Lung (tissue), 12 donors: ENCODE results near the gene MAN2A2. TPM values are rescaled to one million over a fixed set of nuclear protein-coding genes. Genes with fewer than 3 reads are reported as not detected.

Experiments
- ATAC-seq: fragments of 200-7000 bp; cut with Tn5 transposase; one replicate; pipeline ENCODE4 v1.9.1; 2020; ENCODE audit warnings: moderate number of reproducible peaks; ENCODE audit not compliant: insufficient read depth, low FRiP score
- DNase-seq, 3 donors: peaks; one replicate each; pipeline ENCODE4 v3.0.0-alpha.2; 2013 to 2017
- H3K27ac ChIP-seq, 2 donors: one replicate each; pipeline ENCODE4 v1.5.1; 2013; ENCODE audit warnings: mild to moderate bottlenecking in 2 of 2, moderate library complexity in 2 of 2, control low read depth in 1 of 2, inconsistent platforms in 1 of 2, low read depth in 1 of 2, low read length in 1 of 2
- H3K27me3 ChIP-seq, 3 donors: one replicate each; pipeline ENCODE4 v1.5.1; 2013; ENCODE audit warnings: low read length in 2 of 3; ENCODE audit not compliant: control insufficient read depth in 3 of 3, insufficient read depth in 3 of 3
- H3K36me3 ChIP-seq, 4 donors: one replicate each; pipeline ENCODE4 v1.5.1; 2013; ENCODE audit warnings: low read length in 4 of 4, mild to moderate bottlenecking in 1 of 4, moderate library complexity in 1 of 4; ENCODE audit not compliant: control insufficient read depth in 4 of 4, insufficient read depth in 4 of 4
- H3K4me1 ChIP-seq, 5 donors: one replicate each; pipeline ENCODE4 v1.5.1; 2013; ENCODE audit warnings: low read length in 5 of 5, mild to moderate bottlenecking in 2 of 5, moderate library complexity in 1 of 5; ENCODE audit not compliant: control insufficient read depth in 5 of 5, insufficient read depth in 5 of 5
- H3K4me3 ChIP-seq: one replicate; pipeline ENCODE4 v1.5.1; 2013; ENCODE audit warnings: mild to moderate bottlenecking, control low read depth, moderate library complexity
- H3K9ac ChIP-seq, 2 donors: one replicate each; pipeline ENCODE4 v1.5.1; 2013; ENCODE audit warnings: low read length in 2 of 2, control low read depth in 1 of 2; ENCODE audit not compliant: insufficient read depth in 1 of 2
- H3K9me3 ChIP-seq, 4 donors: one replicate each; pipeline ENCODE4 v1.5.1; 2013; ENCODE audit warnings: low read length in 3 of 4, mild to moderate bottlenecking in 1 of 4, moderate library complexity in 1 of 4; ENCODE audit not compliant: control insufficient read depth in 4 of 4, insufficient read depth in 3 of 4
- WGBS, 2 donors: extraction: QIAGEN DNeasy Blood & Tissue Kit; methylation state at CpG; one replicate each; pipeline ENCODE4 v1.1.7; 2013; 5-methylcytosine and 5-hydroxymethylcytosine counted together
- polyA plus RNA-seq, 2 donors: library from polyadenylated mRNA; stranded (reverse); fragments of 200-250 nt; gene quantifications; one replicate each; pipeline ENCODE4 v1.2.1, GENCODE V29; 2013
- total RNA-seq, 2 donors: library from RNA; depleted of rRNA in 1 of 2; stranded (reverse); fragments of >200 nt in 1 of 2; gene quantifications; one replicate each; pipeline ENCODE4 v1.2.1, GENCODE V29; 2014 to 2021
- TF ChIP-seq, protein P1 (sequence below): IDR thresholded peaks from 2 replicates; pipeline ENCODE4 v1.5.1; 2012; ENCODE audit warnings: mild to moderate bottlenecking; ENCODE audit errors: control extremely low read depth, extremely low read depth
- donor health status: control.
- donor health status: control.
- donor health status: Bipolar disorder and iron deficiency.
- donor health status: healthy.
- donor health status: DM: yes; HTN: yes; CAD: no.

The MAN2A2 gene
- total and polyA plus RNA-seq, 4 donors = 34.1 to 82.9 (median 60.1) TPM

DNA sequence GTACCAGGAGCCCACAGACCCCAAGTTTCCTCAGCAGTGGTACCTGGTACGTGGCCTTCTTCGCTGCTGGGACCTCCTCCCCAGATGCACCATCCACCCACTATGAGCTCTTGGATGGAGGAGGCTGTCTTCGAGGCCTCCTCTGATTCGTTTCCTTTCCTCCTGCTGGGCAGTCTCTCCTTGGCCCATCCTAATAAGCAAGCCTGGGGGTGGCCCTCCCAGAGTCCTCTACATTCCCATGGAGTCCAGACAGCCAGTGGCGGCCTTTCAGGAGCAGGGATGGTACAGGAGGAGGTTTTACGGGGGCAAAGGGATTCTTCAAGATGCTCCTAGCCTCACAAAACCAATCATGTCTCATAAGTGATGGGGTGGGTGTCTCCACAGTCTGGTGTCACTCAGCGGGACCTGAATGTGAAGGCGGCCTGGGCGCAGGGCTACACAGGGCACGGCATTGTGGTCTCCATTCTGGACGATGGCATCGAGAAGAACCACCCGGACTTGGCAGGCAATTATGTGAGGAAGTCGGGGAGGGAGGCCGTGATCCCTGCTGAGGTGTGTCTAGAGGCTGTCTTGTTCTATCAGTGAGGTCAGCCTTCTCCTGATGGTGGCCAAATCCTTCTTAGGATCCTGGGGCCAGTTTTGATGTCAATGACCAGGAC is 26.5 kb upstream of the MAN2A2 start:
- no peak overlapping the region for H3K9ac ChIP-seq
- peaks cover 0 to 25% (median 17%) of the 10 kb centered on the region in 5 donors for H3K4me1 ChIP-seq
- H3K27me3 ChIP-seq = no peaks in the 10 kb centered on the region
- no peak overlapping the region for H3K4me3 ChIP-seq
- DNase-seq (no peak), ATAC-seq (no peak)
- TF ChIP-seq, protein P1, sequence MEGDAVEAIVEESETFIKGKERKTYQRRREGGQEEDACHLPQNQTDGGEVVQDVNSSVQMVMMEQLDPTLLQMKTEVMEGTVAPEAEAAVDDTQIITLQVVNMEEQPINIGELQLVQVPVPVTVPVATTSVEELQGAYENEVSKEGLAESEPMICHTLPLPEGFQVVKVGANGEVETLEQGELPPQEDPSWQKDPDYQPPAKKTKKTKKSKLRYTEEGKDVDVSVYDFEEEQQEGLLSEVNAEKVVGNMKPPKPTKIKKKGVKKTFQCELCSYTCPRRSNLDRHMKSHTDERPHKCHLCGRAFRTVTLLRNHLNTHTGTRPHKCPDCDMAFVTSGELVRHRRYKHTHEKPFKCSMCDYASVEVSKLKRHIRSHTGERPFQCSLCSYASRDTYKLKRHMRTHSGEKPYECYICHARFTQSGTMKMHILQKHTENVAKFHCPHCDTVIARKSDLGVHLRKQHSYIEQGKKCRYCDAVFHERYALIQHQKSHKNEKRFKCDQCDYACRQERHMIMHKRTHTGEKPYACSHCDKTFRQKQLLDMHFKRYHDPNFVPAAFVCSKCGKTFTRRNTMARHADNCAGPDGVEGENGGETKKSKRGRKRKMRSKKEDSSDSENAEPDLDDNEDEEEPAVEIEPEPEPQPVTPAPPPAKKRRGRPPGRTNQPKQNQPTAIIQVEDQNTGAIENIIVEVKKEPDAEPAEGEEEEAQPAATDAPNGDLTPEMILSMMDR = no peak
- H3K27ac ChIP-seq = no peak overlapping the region
- 93 to 96% methylated on average over 15 of the region's 15 CpGs for WGBS, 2 donors
- peaks cover 14 to 62% (median 26%) of the 10 kb centered on the region in 4 donors for H3K36me3 ChIP-seq
- no peaks in the 10 kb centered on the region for H3K9me3 ChIP-seq

DNA sequence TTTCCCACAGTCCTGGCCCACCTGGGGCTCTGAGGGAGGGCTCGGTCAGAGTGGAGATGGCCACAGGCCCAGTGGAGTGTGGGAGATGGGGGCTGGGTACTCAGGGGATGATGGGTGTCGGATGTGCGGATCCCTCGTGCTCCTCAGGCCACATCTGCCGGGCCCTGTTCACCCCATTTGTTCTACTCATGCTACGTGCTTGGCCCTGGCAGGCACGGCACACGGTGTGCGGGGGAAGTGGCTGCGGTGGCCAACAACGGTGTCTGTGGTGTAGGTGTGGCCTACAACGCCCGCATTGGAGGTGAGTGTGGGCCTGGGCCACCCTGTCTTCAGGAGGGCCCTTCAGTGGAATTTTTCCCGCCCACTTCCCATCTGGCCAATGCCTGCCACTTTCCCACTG is 25.8 kb upstream of the MAN2A2 start:
- TF ChIP-seq, protein P1 = no peak
- no peak for DNase-seq
- peaks cover 16 to 68% (median 30%) of the 10 kb centered on the region in 4 donors for H3K36me3 ChIP-seq
- H3K9ac ChIP-seq = no peak overlapping the region
- WGBS, 2 donors = 82 to 92% methylated on average over 14 of the region's 14 CpGs
- H3K4me3 ChIP-seq = no peak overlapping the region
- H3K4me1 ChIP-seq = peaks cover 0 to 22% (median 16%) of the 10 kb centered on the region in 5 donors
- ATAC-seq = no peak
- H3K9me3 ChIP-seq = no peaks in the 10 kb centered on the region
- H3K27ac ChIP-seq = no peak overlapping the region
- no peaks in the 10 kb centered on the region for H3K27me3 ChIP-seq

DNA sequence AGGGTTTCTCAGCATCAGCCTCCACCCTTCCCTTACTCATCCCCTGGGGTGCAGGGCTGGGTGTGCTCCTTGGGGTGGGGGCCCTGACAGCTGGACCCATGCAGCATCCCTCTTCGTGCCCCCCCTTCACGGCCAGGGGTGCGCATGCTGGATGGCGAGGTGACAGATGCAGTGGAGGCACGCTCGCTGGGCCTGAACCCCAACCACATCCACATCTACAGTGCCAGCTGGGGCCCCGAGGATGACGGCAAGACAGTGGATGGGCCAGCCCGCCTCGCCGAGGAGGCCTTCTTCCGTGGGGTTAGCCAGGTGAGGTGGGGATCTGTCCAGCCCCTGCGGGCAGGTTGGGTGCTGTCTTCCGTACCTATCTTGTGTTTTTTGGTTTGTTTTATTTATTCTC is 25.1 kb upstream of the MAN2A2 start:
- no peaks in the 10 kb centered on the region for H3K9me3 ChIP-seq
- 94 to 96% methylated on average over 14 of the region's 14 CpGs for WGBS, 2 donors
- no peak overlapping the region for H3K4me3 ChIP-seq
- H3K27me3 ChIP-seq = no peaks in the 10 kb centered on the region
- peaks cover 16 to 70% (median 32%) of the 10 kb centered on the region in 4 donors for H3K36me3 ChIP-seq
- no peak overlapping the region for H3K9ac ChIP-seq
- ATAC-seq (no peak), DNase-seq (no peak)
- peaks cover 0 to 19% (median 14%) of the 10 kb centered on the region in 5 donors for H3K4me1 ChIP-seq
- TF ChIP-seq, protein P1 = no peak
- no peak overlapping the region for H3K27ac ChIP-seq
